ENCODE measurements around the gene VPS52. TPM values are rescaled to one million over a fixed set of nuclear protein-coding genes. Genes with fewer than 3 reads are reported as not detected.

VPS52 gene
- total and polyA plus RNA-seq, 2 donors (not counting 1 experiment from before 2014, with no cell fraction given), result 100 to 144 TPM

- H3K9me3 Mint-ChIP-seq (ENCODE audit: insufficient read depth), result no peaks in the 10 kb centered on the region
- intact Hi-C loops (cut with micrococcal nuclease), result loop anchor here (10.0 kb wide), 1 partner anchor 1231 kb away; the partner anchor contains the start of gene DXO
- peak overlapping the region; percentile 94 for H3K4me3 Mint-ChIP-seq
- Histone ChIP-seq H3K4me3 (ENCODE audit: control extremely low read depth in 1 of 5, extremely low read depth in 1 of 5, insufficient read depth in 1 of 5, low read depth in 2 of 5, low read length in 4 of 5) (no peak overlapping the region), H3K27me3 (replicated peaks in 1 of 4; ENCODE audit: control extremely low read depth in 1 of 4, control insufficient read depth in 3 of 4, insufficient read depth in 4 of 4, low read length in 3 of 4) (no peaks in the 10 kb centered on the region), H3K9ac (ENCODE audit: low read length) (no peak overlapping the region), H3K9me3 (ENCODE audit: control extremely low read depth in 1 of 3, control insufficient read depth in 2 of 3, insufficient read depth in 1 of 3, low read length in 2 of 3) (no peaks in the 10 kb centered on the region), H3K36me3 (replicated peaks in 1 of 2; ENCODE audit: control extremely low read depth in 1 of 2, control insufficient read depth in 1 of 2, extremely low read depth in 1 of 2, insufficient read depth in 2 of 2, low read length in 1 of 2) (peaks cover 0 to 33% of the 10 kb centered on the region in 2 experiments), H3K4me2 (replicated peaks; ENCODE audit: low read depth, low read length, poor library complexity, severe bottlenecking) (no peak overlapping the region), H3K4me1 (ENCODE audit: control insufficient read depth in 2 of 2, insufficient read depth in 2 of 2, low read length in 2 of 2) (peaks cover 31 to 49% of the 10 kb centered on the region in 2 donors), H4K20me1 (ENCODE audit: control insufficient read depth, insufficient read depth, low read length, poor library complexity, severe bottlenecking) (peaks cover 8% of the 10 kb centered on the region), H3K79me2 (ENCODE audit: control insufficient read depth, insufficient read depth, low read length) (peaks cover 32% of the 10 kb centered on the region), H3K27ac (ENCODE audit: low read length in 2 of 2) (no peak overlapping the region), H2AFZ (ENCODE audit: insufficient read depth, low read depth, low read length, poor library complexity, severe bottlenecking) (no peak overlapping the region)
- H3K27me3 Mint-ChIP-seq, result no peaks in the 10 kb centered on the region
- ChIA-PET CTCF (no interaction called here), POLR2A (interaction anchor here (0.6 kb wide), 1 partner anchor 352 kb away, joined by 3 read pairs; the partner anchor contains the start of gene PSMB9)
- H3K27ac Mint-ChIP-seq, result peak overlapping the region; percentile 64
- DNase-seq, result peak; percentile 26
- ATAC-seq (ENCODE audit: low read depth), result no peak
- TF ChIP-seq EZH2 (IDR thresholded peaks at IDR 0.05; ENCODE audit: borderline replicate concordance, insufficient read depth, low read depth, low read length, poor library complexity, severe bottlenecking) (no peak), CTCF (IDR thresholded peaks at IDR 0.05) (no peak)
- no CpG with 5 or more reads among the region's 3 CpGs for WGBS (ENCODE audit: insufficient coverage)
- H3K4me1 Mint-ChIP-seq, result peaks cover 49% of the 10 kb centered on the region
Measured at GRCh38 chr6:33206027-33206863, 65.4 kb downstream of the VPS52 start.

Data from B cell (primary cell).